H1 (cell line): Measurements from ENCODE around the gene RASA1. TPM values are rescaled to one million over a fixed set of nuclear protein-coding genes. Genes with fewer than 3 reads are reported as not detected.

Experiments
- CHD1 ChIP-seq: IDR thresholded peaks from 2 replicates; pipeline ENCODE4 v1.6.1; 2012; ENCODE audit warnings: low read depth, low read length, improper control_type of control experiment
- polyA plus RNA-seq, 7 experiments: library from polyadenylated mRNA; depleted of rRNA in 3 of 7; stranded (reverse) in 5 of 7; unstranded in 2 of 7; fragments of >200 nt in 5 of 7; fragments of 200-250 nt in 2 of 7; gene quantifications; 1 replicate in 5 of 7; 2 replicates in 1 of 7; 4 replicates in 1 of 7; pipeline versions ENCODE4 v1.2.1 to v1.2.3, GENCODE V29; 2011 to 2013; ENCODE audit warnings: missing spikeins in 2 of 7, mixed read lengths in 2 of 7
- total RNA-seq: library from RNA; stranded (reverse); fragmentation: NEBNext Ultra II Directional; extraction: Animal tissue kit (Norgen Biotek cat#: 25700); gene quantifications from 2 replicates; pipeline ENCODE4 v1.2.1, GENCODE V29; 2021

The RASA1 gene
- total and polyA plus RNA-seq, 2 of the 8 experiments (the other 6 are each of a cell fraction or from before 2014, with no cell fraction given) = 15.9 to 33.8 TPM

- no peak for TF ChIP-seq CHD1
Measured at GRCh38 chr5:87246061-87246460, 21.6 kb upstream of the RASA1 start (continued).
